H9 (cell line): ENCODE data around the gene AGO3. TPM values are rescaled to one million over a fixed set of nuclear protein-coding genes. Genes with fewer than 3 reads are reported as not detected.

Experiments used
- DNase-seq: peaks from one replicate; pipeline ENCODE4 v3.0.0-alpha.2; 2017
- H2AFZ ChIP-seq: one replicate; pipeline ENCODE4 v1.6.1; 2013; ENCODE audit warnings: mild to moderate bottlenecking, low read length, control low read depth, moderate library complexity
- H2AK5ac ChIP-seq: 2 replicates; pipeline ENCODE4 v1.6.1; 2013; ENCODE audit warnings: low read length, control low read depth, mixed read lengths; ENCODE audit not compliant: insufficient read length
- H2BK120ac ChIP-seq: one replicate; pipeline ENCODE4 v1.6.1; 2013; ENCODE audit warnings: low read depth, mild to moderate bottlenecking, low read length, control low read depth, inconsistent platforms; ENCODE audit not compliant: poor library complexity, severe bottlenecking
- H2BK12ac ChIP-seq: 2 replicates; pipeline ENCODE4 v1.6.1; 2013; ENCODE audit warnings: low read length, control low read depth, mixed read lengths, low read depth; ENCODE audit not compliant: insufficient read length
- H2BK15ac ChIP-seq: 2 replicates; pipeline ENCODE4 v1.6.1; 2013; ENCODE audit warnings: low read depth, low read length, control low read depth
- H2BK20ac ChIP-seq: one replicate; pipeline ENCODE4 v1.6.1; 2013; ENCODE audit warnings: low read depth, mild to moderate bottlenecking, low read length, control low read depth, inconsistent platforms; ENCODE audit not compliant: poor library complexity, severe bottlenecking
- H2BK5ac ChIP-seq: 2 replicates; pipeline ENCODE4 v1.6.1; 2013; ENCODE audit warnings: low read length, control low read depth, mixed read lengths; ENCODE audit not compliant: insufficient read length
- H3K14ac ChIP-seq: 2 replicates; pipeline ENCODE4 v1.6.1; 2013; ENCODE audit warnings: low read length, control low read depth; ENCODE audit not compliant: insufficient read depth
- H3K18ac ChIP-seq: 2 replicates; pipeline ENCODE4 v1.6.1; 2013; ENCODE audit warnings: low read depth, mild to moderate bottlenecking, mixed read lengths, low read length, control low read depth; ENCODE audit not compliant: insufficient read length
- H3K23ac ChIP-seq: 2 replicates; pipeline ENCODE4 v1.6.1; 2013; ENCODE audit warnings: low read length, control low read depth, mixed read lengths, low read depth; ENCODE audit not compliant: insufficient read length
- H3K23me2 ChIP-seq: 2 replicates; pipeline ENCODE4 v1.6.1; 2013; ENCODE audit warnings: low read depth, mild to moderate bottlenecking, mixed read lengths, low read length, control low read depth; ENCODE audit not compliant: insufficient read length, poor library complexity, severe bottlenecking
- H3K27ac ChIP-seq: 2 replicates; pipeline ENCODE4 v1.5.1; 2013; ENCODE audit warnings: low read length, control low read depth, mixed read lengths, low read depth; ENCODE audit not compliant: insufficient read length
- H3K27me3 ChIP-seq: 2 replicates; pipeline ENCODE4 v1.6.1; 2013; ENCODE audit warnings: low read length, control low read depth, inconsistent platforms; ENCODE audit not compliant: insufficient read depth
- H3K4ac ChIP-seq: 2 replicates; pipeline ENCODE4 v1.6.1; 2013; ENCODE audit warnings: low read depth, mild to moderate bottlenecking, control low read depth, inconsistent platforms, low read length, moderate library complexity
- H3K4me1 ChIP-seq: 2 replicates; pipeline ENCODE4 v1.6.1; 2013; ENCODE audit warnings: low read length, control low read depth, inconsistent platforms; ENCODE audit not compliant: insufficient read depth
- H3K4me2 ChIP-seq: 2 replicates; pipeline ENCODE4 v1.6.1; 2013; ENCODE audit warnings: low read length, control low read depth, mixed read lengths; ENCODE audit not compliant: insufficient read length, insufficient read depth
- H3K56ac ChIP-seq: 2 replicates; pipeline ENCODE4 v1.6.1; 2013; ENCODE audit warnings: low read depth, mild to moderate bottlenecking, mixed read lengths, low read length, control low read depth; ENCODE audit not compliant: insufficient read length
- H3K79me1 ChIP-seq: 2 replicates; pipeline ENCODE4 v1.6.1; 2013; ENCODE audit warnings: low read depth, mild to moderate bottlenecking, moderate library complexity, low read length, control low read depth, inconsistent platforms; ENCODE audit not compliant: insufficient read depth, poor library complexity, severe bottlenecking
- H3K79me2 ChIP-seq: 2 replicates; pipeline ENCODE4 v1.6.1; 2013; ENCODE audit warnings: low read length, control low read depth, inconsistent platforms; ENCODE audit not compliant: insufficient read depth
- H3K9ac ChIP-seq: 2 replicates; pipeline ENCODE4 v1.6.1; 2013; ENCODE audit warnings: low read length, control low read depth, mixed read lengths; ENCODE audit not compliant: insufficient read length; ENCODE audit errors: extremely low read depth
- H3K9me3 ChIP-seq: one replicate; pipeline ENCODE4 v1.6.1; 2013; ENCODE audit warnings: low read depth, low read length, inconsistent platforms; ENCODE audit not compliant: control insufficient read depth
- H3T11ph ChIP-seq: one replicate; pipeline ENCODE4 v1.6.1; 2013; ENCODE audit warnings: mild to moderate bottlenecking, low read length, control low read depth, inconsistent platforms
- H4K20me1 ChIP-seq: one replicate; pipeline ENCODE4 v1.6.1; 2013; ENCODE audit not compliant: control insufficient read depth, insufficient read length, insufficient read depth
- H4K5ac ChIP-seq: 2 replicates; pipeline ENCODE4 v1.6.1; 2013; ENCODE audit warnings: low read depth, mild to moderate bottlenecking, mixed read lengths, low read length, control low read depth; ENCODE audit not compliant: insufficient read length
- H4K8ac ChIP-seq: replicated peaks from 2 replicates; pipeline ENCODE4 v1.6.1; 2013; ENCODE audit warnings: low read length, control low read depth, mixed read lengths, low read depth; ENCODE audit not compliant: insufficient read length
- H4K91ac ChIP-seq: 2 replicates; pipeline ENCODE4 v1.6.1; 2013; ENCODE audit warnings: low read depth, mild to moderate bottlenecking, moderate library complexity, mixed read lengths, low read length, control low read depth; ENCODE audit not compliant: insufficient read length
- H3K27ac Mint-ChIP-seq, 3 experiments: 2 replicates in 2 of 3; 3 replicates in 1 of 3; pipeline ENCODE4 v1.8.0; 2020 to 2021; ENCODE audit warnings: mixed read lengths in 3 of 3, mild to moderate bottlenecking in 1 of 3, moderate library complexity in 1 of 3
- H3K27me3 Mint-ChIP-seq: 2 replicates; pipeline ENCODE4 v1.8.0; 2021; ENCODE audit warnings: low read depth, mild to moderate bottlenecking, moderate library complexity, mixed read lengths
- H3K36me3 Mint-ChIP-seq, 3 experiments: 2 replicates in 2 of 3; 3 replicates in 1 of 3; pipeline ENCODE4 v1.8.0; 2020 to 2021; ENCODE audit warnings: low read depth in 3 of 3, mixed read lengths in 3 of 3; ENCODE audit not compliant: insufficient read depth in 1 of 3
- H3K4me1 Mint-ChIP-seq, 2 experiments: 2 replicates each; pipeline ENCODE4 v1.8.0; 2020; ENCODE audit warnings: mixed read lengths in 2 of 2
- H3K4me3 Mint-ChIP-seq, 2 experiments: 2 replicates in 1 of 2; 3 replicates in 1 of 2; pipeline ENCODE4 v1.8.0; 2020 to 2021; ENCODE audit warnings: mild to moderate bottlenecking in 2 of 2, mixed read lengths in 2 of 2, moderate library complexity in 1 of 2
- H3K9me3 Mint-ChIP-seq, 2 experiments: 2 replicates in 1 of 2; 3 replicates in 1 of 2; pipeline ENCODE4 v1.8.0; 2020; ENCODE audit warnings: mild to moderate bottlenecking in 2 of 2, mixed read lengths in 2 of 2, moderate library complexity in 1 of 2
- CTCF ChIP-seq: fragments of 200-600 bp; sonication (generic); conservative IDR thresholded peaks from 3 replicates; pipeline ENCODE4 v1.8.0; 2021; ENCODE audit warnings: antibody characterized with exemption, mild to moderate bottlenecking
- WGBS: extraction: QIAGEN DNeasy Blood & Tissue Kit; methylation state at CpG from one replicate; pipeline ENCODE4 v1.1.7; 2013; ENCODE audit warnings: missing lambda C conversion rate, low lambda C conversion rate, mixed read lengths; ENCODE audit not compliant: insufficient read length; ENCODE audit errors: extremely low coverage; 5-methylcytosine and 5-hydroxymethylcytosine counted together
- total RNA-seq: library from RNA; stranded (reverse); gene quantifications from 2 replicates; pipeline ENCODE4 v1.2.1, GENCODE V29; 2021

The AGO3 gene
- total RNA-seq, 1 experiment from 2014 or later = 27.0 TPM

DNA sequence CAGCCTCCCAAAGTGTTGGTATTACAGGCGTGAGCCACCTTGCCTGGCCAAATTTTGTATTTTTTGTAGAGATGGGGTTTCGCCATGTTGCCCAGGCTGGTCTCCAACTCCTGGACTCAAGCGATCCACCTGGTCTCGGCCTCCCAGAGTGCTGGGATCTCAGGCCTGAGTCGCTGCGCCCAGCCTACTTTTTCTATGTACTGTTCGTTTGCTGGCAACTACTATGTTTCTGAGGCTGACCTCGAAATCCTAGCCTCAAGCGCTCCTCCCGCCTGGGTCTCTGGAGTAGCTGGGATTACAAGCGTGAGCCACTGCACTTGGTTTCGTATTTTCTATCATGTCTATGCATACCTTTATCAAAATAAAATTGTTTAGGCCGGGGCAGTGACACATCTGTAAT is 152.3 kb downstream of the AGO3 start:
- Histone ChIP-seq H2BK12ac (no peak overlapping the region), H3K9ac (no peak overlapping the region), H3K18ac (no peak overlapping the region), H3K9me3 (no peaks in the 10 kb centered on the region), H2BK15ac (no peak overlapping the region), H2AFZ (no peak overlapping the region), H3T11ph (no peak overlapping the region), H3K4ac (no peak overlapping the region), H4K91ac (no peak overlapping the region), H3K23ac (no peak overlapping the region), H4K5ac (no peak overlapping the region), H2BK5ac (no peak overlapping the region), H3K27me3 (no peaks in the 10 kb centered on the region), H2AK5ac (no peak overlapping the region), H2BK120ac (no peak overlapping the region), H3K14ac (no peak overlapping the region), H3K23me2 (peaks cover 8% of the 10 kb centered on the region), H3K4me2 (no peak overlapping the region), H2BK20ac (no peak overlapping the region), H3K79me1 (no peaks in the 10 kb centered on the region), H4K20me1 (no peaks in the 10 kb centered on the region), H4K8ac (no peak overlapping the region), H3K56ac (no peak overlapping the region), H3K4me1 (no peaks in the 10 kb centered on the region), H3K27ac (no peak overlapping the region), H3K79me2 (no peaks in the 10 kb centered on the region)
- DNase-seq = no peak
- peaks cover 14% of the 10 kb centered on the region for H3K27me3 Mint-ChIP-seq
- no peaks in the 10 kb centered on the region for H3K36me3 Mint-ChIP-seq
- TF ChIP-seq CTCF = no peak
- no peaks in the 10 kb centered on the region for H3K9me3 Mint-ChIP-seq
- peak overlapping the region; percentile 68 to 81; a peak in 4 of 5 replicates for H3K4me3 Mint-ChIP-seq
- H3K4me1 Mint-ChIP-seq = peaks cover 13 to 21% of the 10 kb centered on the region in 2 experiments
- no peak overlapping the region for H3K27ac Mint-ChIP-seq
- no CpG with 5 or more reads among the region's 13 CpGs for WGBS
